Muscle of leg (tissue), 11 donors: ENCODE data around the gene EPB41L1. TPM values are rescaled to one million over a fixed set of nuclear protein-coding genes. Genes with fewer than 3 reads are reported as not detected.
A peak's percentile ranks its signal among the peaks of the same experiment; 100 is the strongest.

Source experiments
- DNase-seq: peaks from one replicate; pipeline ENCODE4 v3.0.0; 2013
- H3K27ac ChIP-seq: one replicate; pipeline ENCODE4 v1.5.1; 2013; ENCODE audit warnings: mild to moderate bottlenecking, low read length, control low read depth
- H3K27me3 ChIP-seq: one replicate; pipeline ENCODE4 v1.6.1; 2013; ENCODE audit warnings: low read length; ENCODE audit not compliant: control insufficient read depth, insufficient read depth
- H3K36me3 ChIP-seq: one replicate; pipeline ENCODE4 v1.6.1; 2013; ENCODE audit warnings: low read length; ENCODE audit not compliant: control insufficient read depth, insufficient read depth
- H3K4me1 ChIP-seq: one replicate; pipeline ENCODE4 v1.6.1; 2013; ENCODE audit warnings: low read length; ENCODE audit not compliant: control insufficient read depth, insufficient read depth
- H3K4me3 ChIP-seq: one replicate; pipeline ENCODE4 v1.5.1; 2013; ENCODE audit warnings: low read length, control low read depth
- H3K9me3 ChIP-seq: replicated peaks from 2 replicates; pipeline ENCODE4 v1.6.1; 2013; ENCODE audit warnings: low read depth, low read length; ENCODE audit not compliant: control insufficient read depth
- WGBS: methylation state at CpG from one replicate; pipeline ENCODE4 v1.1.5; 2013; ENCODE audit warnings: missing lambda C conversion rate; ENCODE audit not compliant: insufficient coverage; 5-methylcytosine and 5-hydroxymethylcytosine counted together
- polyA plus RNA-seq, 8 donors: library from polyadenylated mRNA; unstranded; fragments of 120-200 nt; gene quantifications; one replicate each; pipeline versions ENCODE4 v1.2.1 to v1.2.3, GENCODE V29; 2013; ENCODE audit warnings: inconsistent platforms in 1 of 8, low replicate concordance in 1 of 8; ENCODE audit not compliant: insufficient read length in 8 of 8, insufficient read depth in 1 of 8
- total RNA-seq: library from RNA; stranded (reverse); fragments of 120-200 nt; gene quantifications from one replicate; pipeline ENCODE4 v1.2.4, GENCODE V29; 2013

Gene EPB41L1
- total and polyA plus RNA-seq, 9 donors, result 14.3 to 37.6 (median 25.1) TPM

- Histone ChIP-seq H3K4me1 (no peaks in the 10 kb centered on the region), H3K4me3 (no peak overlapping the region), H3K36me3 (peaks cover 20% of the 10 kb centered on the region), H3K27me3 (no peaks in the 10 kb centered on the region), H3K9me3 (no peaks in the 10 kb centered on the region), H3K27ac (no peak overlapping the region)
- 78% methylated on average over 8 of the region's 8 CpGs for WGBS
- no peak for DNase-seq
These were observed 28.8 kb downstream of the EPB41L1 start for GRCh38 chr20:36183155-36183944.

- no peak for DNase-seq
- peaks cover 29% of the 10 kb centered on the region for H3K36me3 ChIP-seq
These were observed 30.6 kb downstream of the EPB41L1 start for GRCh38 chr20:36184816-36185776.

GRCh38 chr20:36193977-36194712, 39.6 kb downstream of the EPB41L1 start:
- H3K36me3 ChIP-seq, result peaks cover 36% of the 10 kb centered on the region
- no peak overlapping the region for H3K27ac ChIP-seq
- WGBS, result 94% methylated on average over 6 of the region's 10 CpGs
- DNase-seq, result no peak
- H3K9me3 ChIP-seq, result no peaks in the 10 kb centered on the region
- no peaks in the 10 kb centered on the region for H3K4me1 ChIP-seq
- H3K4me3 ChIP-seq, result no peak overlapping the region
- H3K27me3 ChIP-seq, result no peaks in the 10 kb centered on the region

More at GRCh38 chr20:36184816-36185776, 30.6 kb downstream of the EPB41L1 start:
- Histone ChIP-seq H3K27me3 (no peaks in the 10 kb centered on the region), H3K4me1 (no peaks in the 10 kb centered on the region), H3K4me3 (no peak overlapping the region), H3K27ac (no peak overlapping the region), H3K9me3 (no peaks in the 10 kb centered on the region)
- WGBS, result 95% methylated on average over 12 of the region's 15 CpGs

GRCh38 chr20:36196676-36197075, 42.1 kb downstream of the EPB41L1 start:
- no peaks in the 10 kb centered on the region for H3K4me1 ChIP-seq
- no peaks in the 10 kb centered on the region for H3K27me3 ChIP-seq
- peaks cover 24% of the 10 kb centered on the region for H3K36me3 ChIP-seq
- no peak for DNase-seq
- H3K27ac ChIP-seq, result no peak overlapping the region
- 77% methylated on average over 2 of the region's 2 CpGs for WGBS
- H3K9me3 ChIP-seq, result no peaks in the 10 kb centered on the region
- no peak overlapping the region for H3K4me3 ChIP-seq

GRCh38 chr20:36197271-36197670, 42.7 kb downstream of the EPB41L1 start:
- no CpG with 5 or more reads among the region's 2 CpGs for WGBS
- Histone ChIP-seq H3K9me3 (no peaks in the 10 kb centered on the region), H3K27ac (no peak overlapping the region), H3K27me3 (no peaks in the 10 kb centered on the region), H3K4me1 (no peaks in the 10 kb centered on the region), H3K4me3 (no peak overlapping the region), H3K36me3 (peaks cover 26% of the 10 kb centered on the region)
- DNase-seq, result no peak

GRCh38 chr20:36199345-36200257, 45.1 kb downstream of the EPB41L1 start:
- no peak overlapping the region for H3K27ac ChIP-seq
- 50% methylated on average over 2 of the region's 6 CpGs for WGBS
- peak; percentile 84 for DNase-seq
- H3K4me3 ChIP-seq, result no peak overlapping the region
- H3K4me1 ChIP-seq, result no peaks in the 10 kb centered on the region
- no peaks in the 10 kb centered on the region for H3K9me3 ChIP-seq
- H3K36me3 ChIP-seq, result peaks cover 18% of the 10 kb centered on the region
- H3K27me3 ChIP-seq, result no peaks in the 10 kb centered on the region

- no peak overlapping the region for H3K27ac ChIP-seq
- H3K4me1 ChIP-seq, result no peaks in the 10 kb centered on the region
- H3K27me3 ChIP-seq, result no peaks in the 10 kb centered on the region
- H3K9me3 ChIP-seq, result no peaks in the 10 kb centered on the region
- no CpG with 5 or more reads among the region's 1 CpG for WGBS
- H3K4me3 ChIP-seq, result no peak overlapping the region
- H3K36me3 ChIP-seq, result peaks cover 14% of the 10 kb centered on the region
- no peak for DNase-seq
These were observed 45.9 kb downstream of the EPB41L1 start for GRCh38 chr20:36200451-36200850.

- Histone ChIP-seq H3K4me1 (no peaks in the 10 kb centered on the region), H3K36me3 (peaks cover 18% of the 10 kb centered on the region), H3K27me3 (no peaks in the 10 kb centered on the region), H3K4me3 (no peak overlapping the region), H3K9me3 (no peaks in the 10 kb centered on the region), H3K27ac (no peak overlapping the region)
- 77% methylated on average over 4 of the region's 4 CpGs for WGBS
- no peak for DNase-seq
These were observed 46.7 kb downstream of the EPB41L1 start for GRCh38 chr20:36201198-36201597.

GRCh38 chr20:36202891-36203338, 48.4 kb downstream of the EPB41L1 start:
- WGBS, result 32% methylated on average over 14 of the region's 18 CpGs
- Histone ChIP-seq H3K9me3 (no peaks in the 10 kb centered on the region), H3K27me3 (no peaks in the 10 kb centered on the region), H3K4me1 (no peaks in the 10 kb centered on the region), H3K27ac (no peak overlapping the region), H3K4me3 (no peak overlapping the region), H3K36me3 (peaks cover 17% of the 10 kb centered on the region)
- peak; percentile 64 for DNase-seq
